SHP77 treated with DMSO at 0.1 percent for 48 hours (cell line): ENCODE data around the gene PRPS1.
"Not testable (repeated sequence)": the region's sequence is repeated elsewhere in the genome, so short reads cannot be mapped to it uniquely, and the experiment has no call there.

Experiments
- DNase-seq: peaks from one replicate; lab custom pipeline; 2025; lab: John Stamatoyannopoulos, UW

The PRPS1 gene

GRCh38 chrX:107627838-107628661 lies at the start of gene PRPS1:
PRPS1 (plus strand) TSS chrX:107628510; CDS start chrX:107628629, 119 bp downstream.
- DNase-seq, result peak; percentile 72

- no peak for DNase-seq
Measured at GRCh38 chrX:107579956-107580355, 48.4 kb upstream of the PRPS1 start.

GRCh38 chrX:107581923-107582322 lies 46.4 kb upstream of the PRPS1 start:
- DNase-seq, result no peak

GRCh38 chrX:107589243-107589642 lies 39.1 kb upstream of the PRPS1 start:
- no peak for DNase-seq

- no peak for DNase-seq
Measured at GRCh38 chrX:107596651-107597050, 31.7 kb upstream of the PRPS1 start.

GRCh38 chrX:107597264-107597663 lies 31.0 kb upstream of the PRPS1 start:
- DNase-seq, result no peak

GRCh38 chrX:107597791-107598190 lies 30.5 kb upstream of the PRPS1 start:
- DNase-seq, result no peak

GRCh38 chrX:107599450-107599861 lies 28.9 kb upstream of the PRPS1 start:
- DNase-seq, result no peak

GRCh38 chrX:107600366-107600765 lies 27.9 kb upstream of the PRPS1 start:
- no peak for DNase-seq

- DNase-seq, result no peak
Measured at GRCh38 chrX:107601326-107601725, 27.0 kb upstream of the PRPS1 start.

- no peak for DNase-seq
Measured at GRCh38 chrX:107601759-107602158, 26.6 kb upstream of the PRPS1 start.

GRCh38 chrX:107602694-107603239 lies 25.5 kb upstream of the PRPS1 start:
- no peak for DNase-seq

GRCh38 chrX:107603429-107604159 lies 24.7 kb upstream of the PRPS1 start:
- no peak for DNase-seq

GRCh38 chrX:107609061-107609460 lies 19.2 kb upstream of the PRPS1 start:
- DNase-seq, result not testable (repeated sequence)

GRCh38 chrX:107610667-107611066 lies 17.6 kb upstream of the PRPS1 start:
- no peak for DNase-seq

- DNase-seq, result no peak
Measured at GRCh38 chrX:107619885-107620322, 8.4 kb upstream of the PRPS1 start.

GRCh38 chrX:107624893-107625292 lies 3.4 kb upstream of the PRPS1 start:
- no peak for DNase-seq

GRCh38 chrX:107625739-107626138 lies 2.6 kb upstream of the PRPS1 start:
- no peak for DNase-seq

- DNase-seq, result no peak
Measured at GRCh38 chrX:107626481-107626880, 1.8 kb upstream of the PRPS1 start.

- DNase-seq, result no peak
Measured at GRCh38 chrX:107626916-107627315, 1.4 kb upstream of the PRPS1 start.

- DNase-seq, result peak; percentile 16
Measured at GRCh38 chrX:107628662-107629539, 591 bp downstream of the PRPS1 start.

- no peak for DNase-seq
Measured at GRCh38 chrX:107629540-107629909, 1.2 kb downstream of the PRPS1 start.
